Cardiac fibroblast (primary cell): Measurements from ENCODE around the gene B4GALNT1.
A peak's percentile ranks its signal among the peaks of the same experiment; 100 is the strongest.
"Not testable (repeated sequence)": the region's sequence is repeated elsewhere in the genome, so short reads cannot be mapped to it uniquely, and the experiment has no call there.

ENCODE experiments used
- DNase-seq, 2 donors: peaks; one replicate each; pipeline versions ENCODE4 v3.0.0 to v3.0.0-alpha.2; 2010; ENCODE audit warnings: low read depth in 2 of 2
- H3K4me3 ChIP-seq, 2 donors: replicated peaks in 1 of 2; 1 replicate in 1 of 2; 2 replicates in 1 of 2; pipeline ENCODE4 v1.5.1; 2011; ENCODE audit warnings: low read depth in 2 of 2, low read length in 2 of 2, mild to moderate bottlenecking in 2 of 2, moderate library complexity in 1 of 2
- TF ChIP-seq, protein P1 (sequence below): IDR thresholded peaks from one replicate; pipeline ENCODE4 v1.5.1; 2011; ENCODE audit warnings: low read depth, mild to moderate bottlenecking, low read length, inconsistent platforms

B4GALNT1 gene

GRCh38 chr12:57621497-57622292 lies 11.3 kb downstream of the B4GALNT1 start:
- peak overlapping the region; percentile 37 to 47 for H3K4me3 ChIP-seq
- TF ChIP-seq, protein P1, sequence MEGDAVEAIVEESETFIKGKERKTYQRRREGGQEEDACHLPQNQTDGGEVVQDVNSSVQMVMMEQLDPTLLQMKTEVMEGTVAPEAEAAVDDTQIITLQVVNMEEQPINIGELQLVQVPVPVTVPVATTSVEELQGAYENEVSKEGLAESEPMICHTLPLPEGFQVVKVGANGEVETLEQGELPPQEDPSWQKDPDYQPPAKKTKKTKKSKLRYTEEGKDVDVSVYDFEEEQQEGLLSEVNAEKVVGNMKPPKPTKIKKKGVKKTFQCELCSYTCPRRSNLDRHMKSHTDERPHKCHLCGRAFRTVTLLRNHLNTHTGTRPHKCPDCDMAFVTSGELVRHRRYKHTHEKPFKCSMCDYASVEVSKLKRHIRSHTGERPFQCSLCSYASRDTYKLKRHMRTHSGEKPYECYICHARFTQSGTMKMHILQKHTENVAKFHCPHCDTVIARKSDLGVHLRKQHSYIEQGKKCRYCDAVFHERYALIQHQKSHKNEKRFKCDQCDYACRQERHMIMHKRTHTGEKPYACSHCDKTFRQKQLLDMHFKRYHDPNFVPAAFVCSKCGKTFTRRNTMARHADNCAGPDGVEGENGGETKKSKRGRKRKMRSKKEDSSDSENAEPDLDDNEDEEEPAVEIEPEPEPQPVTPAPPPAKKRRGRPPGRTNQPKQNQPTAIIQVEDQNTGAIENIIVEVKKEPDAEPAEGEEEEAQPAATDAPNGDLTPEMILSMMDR = peak; percentile 90
- peak; percentile 27 to 38 for DNase-seq

- peak in 1 of 2 donors; percentile 9 for DNase-seq
- peak overlapping the region; percentile 37 to 47 for H3K4me3 ChIP-seq
- TF ChIP-seq, protein P1 = no peak
These were observed 12.0 kb downstream of the B4GALNT1 start for GRCh38 chr12:57620936-57621496.

DNA sequence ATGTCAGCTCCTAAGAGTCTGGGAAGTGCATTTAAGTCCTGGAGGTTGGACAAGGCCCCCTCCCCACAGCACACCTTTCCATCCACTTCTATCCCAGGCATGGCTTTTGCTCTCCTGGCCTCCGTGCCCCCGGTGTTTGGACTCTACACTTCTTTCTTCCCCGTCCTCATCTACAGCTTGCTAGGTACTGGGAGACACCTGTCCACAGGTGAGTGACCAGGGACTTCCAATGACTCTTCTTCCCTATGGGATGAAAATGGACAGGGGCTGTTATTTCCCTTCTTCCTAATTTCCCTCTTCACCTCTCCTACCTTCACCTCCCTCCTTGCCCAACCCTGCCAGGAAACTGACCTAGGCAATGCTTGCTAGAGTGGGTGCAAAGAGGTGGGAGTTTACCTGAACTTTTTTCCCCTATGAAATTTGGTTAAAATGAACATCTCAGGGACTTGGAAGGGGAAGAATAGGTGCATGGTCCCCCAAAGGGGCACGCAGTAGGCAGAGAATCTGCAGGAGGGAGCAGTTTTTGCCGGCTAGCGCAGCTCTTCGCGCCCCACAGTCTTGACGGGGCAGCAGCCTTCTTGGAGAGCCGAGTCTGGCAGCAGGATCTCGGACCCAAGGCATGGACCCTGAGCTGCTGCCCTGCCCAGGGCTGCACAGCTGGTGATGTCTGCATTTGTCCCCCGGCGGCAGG lies 12.6 kb downstream of the B4GALNT1 start:
- TF ChIP-seq, protein P1 = no peak
- no peak for DNase-seq
- H3K4me3 ChIP-seq = no peak overlapping the region

DNA sequence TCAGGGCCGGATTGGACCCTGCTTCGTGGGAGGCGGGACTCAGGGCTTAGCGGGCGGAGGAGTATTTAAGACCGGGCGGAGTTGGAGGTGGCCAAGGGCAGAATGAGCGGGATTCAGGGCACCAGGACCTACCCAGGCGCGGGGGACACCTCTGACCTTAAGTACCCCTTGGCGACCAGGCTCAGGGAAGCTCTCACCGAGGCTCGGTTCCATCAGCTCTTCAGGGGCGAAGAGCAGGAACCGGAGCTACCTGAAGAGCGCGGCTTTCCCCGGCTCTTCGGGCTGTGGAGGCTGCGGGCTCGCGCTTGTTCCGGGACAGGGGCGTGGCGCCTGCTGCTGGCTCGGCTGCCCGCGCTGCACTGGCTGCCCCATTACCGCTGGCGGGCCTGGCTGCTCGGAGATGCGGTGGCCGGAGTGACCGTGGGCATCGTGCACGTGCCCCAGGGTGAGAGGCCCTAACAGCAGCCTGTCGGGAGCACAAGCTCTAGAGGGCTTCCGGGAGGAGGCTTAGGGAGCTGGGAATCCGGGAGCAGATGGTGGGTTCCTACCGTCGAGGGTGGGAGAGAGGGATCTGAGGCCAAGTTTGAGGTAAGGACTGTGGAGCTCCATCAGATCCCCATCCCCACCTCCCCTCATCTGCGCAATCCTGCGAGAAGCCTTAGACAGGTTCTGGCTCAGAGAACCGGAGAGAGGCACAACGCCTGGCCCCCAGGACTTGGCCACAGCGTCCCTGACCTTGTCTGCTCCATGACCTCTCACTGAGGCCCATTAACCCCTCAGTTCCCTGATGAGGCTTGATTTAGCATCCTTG lies 13.4 kb downstream of the B4GALNT1 start:
- DNase-seq = no peak
- no peak overlapping the region for H3K4me3 ChIP-seq

DNA sequence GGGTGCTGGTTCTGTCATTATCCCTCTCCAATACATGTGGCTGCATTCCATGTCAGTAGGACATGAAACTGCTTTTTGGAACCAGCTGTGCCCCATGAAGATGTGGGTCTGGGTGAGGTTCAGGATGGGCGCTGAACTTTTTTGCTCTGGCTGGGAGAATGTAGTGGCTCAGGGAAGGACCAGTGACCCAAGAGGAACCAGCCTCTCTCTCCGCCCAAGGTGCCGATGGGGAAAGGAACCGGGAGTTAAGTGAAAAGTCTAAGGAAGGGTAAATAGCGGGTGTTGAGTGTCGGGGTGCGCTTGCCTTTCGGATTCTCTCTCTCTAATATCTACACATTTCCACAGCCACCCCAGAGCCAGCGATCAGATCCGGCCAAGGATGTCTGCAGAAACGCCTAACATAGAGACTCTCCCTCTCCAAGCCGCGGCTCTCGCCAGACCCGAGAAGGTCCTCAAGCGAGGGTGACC lies 14.0 kb downstream of the B4GALNT1 start:
- no peak overlapping the region for H3K4me3 ChIP-seq
- no peak for DNase-seq
- TF ChIP-seq, protein P1 = no peak

More for the DNA sequence above, 13.4 kb downstream of the B4GALNT1 start:
- TF ChIP-seq, protein P1 = no peak

DNA sequence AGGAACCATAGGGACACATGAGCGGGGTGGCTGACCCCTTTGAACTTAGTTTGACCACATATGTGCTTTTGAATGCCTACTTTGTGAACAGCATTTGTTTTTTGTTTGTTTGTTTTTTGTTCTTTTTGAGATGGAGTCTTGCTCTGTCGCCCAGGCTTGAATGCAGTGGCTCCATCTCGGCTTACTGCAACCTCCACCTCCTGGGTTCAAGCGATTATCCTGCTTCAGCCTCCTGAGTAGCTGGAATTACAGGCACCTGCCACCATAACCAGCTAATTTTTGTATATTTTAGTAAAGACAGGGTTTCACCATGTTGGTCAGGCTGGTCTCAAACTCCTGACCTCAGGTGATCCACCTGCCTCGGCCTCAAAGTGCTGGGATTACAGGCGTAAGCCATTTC lies 14.6 kb downstream of the B4GALNT1 start:
- H3K4me3 ChIP-seq, DNase-seq: not testable (repeated sequence)

GRCh38 chr12:57617942-57618341 lies 15.1 kb downstream of the B4GALNT1 start:
- H3K4me3 ChIP-seq = no peak overlapping the region
- TF ChIP-seq, protein P1 = no peak
- DNase-seq = no peak
